Measurements from ENCODE around the gene SV2A.

DNA sequence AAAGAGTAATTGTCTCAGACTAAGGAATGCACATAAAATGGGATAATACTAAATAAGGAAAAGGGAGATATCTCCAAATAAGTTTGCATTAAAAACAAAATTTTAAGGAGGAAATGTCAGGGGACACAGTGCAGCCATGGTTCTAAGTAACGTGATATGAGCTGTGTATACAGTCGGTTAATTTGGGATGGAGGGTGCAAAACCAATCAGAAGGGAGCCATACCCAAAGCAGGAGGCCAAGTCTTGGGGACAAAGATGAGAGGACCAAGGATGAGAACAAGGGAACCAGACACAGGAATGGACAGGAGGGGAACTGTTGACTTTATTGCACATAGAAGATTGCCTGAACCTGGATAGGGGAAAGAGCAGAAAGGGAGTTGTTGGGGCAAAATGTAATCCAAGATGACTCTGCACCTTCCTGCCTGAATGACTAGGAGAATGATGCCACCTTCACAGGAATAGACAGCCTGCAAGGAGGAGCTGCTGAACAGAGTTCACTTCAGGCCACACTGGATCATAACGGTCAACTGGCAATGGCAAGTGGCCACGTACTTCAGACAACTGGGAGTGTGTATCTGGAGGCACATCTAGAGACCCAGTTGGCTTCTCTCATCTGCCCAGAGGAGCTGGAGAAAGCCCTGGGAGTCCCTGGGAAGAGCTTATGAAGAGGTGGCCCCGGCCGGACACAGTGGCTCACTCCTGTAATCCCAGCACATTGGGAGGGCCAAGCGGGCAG is 40.3 kb downstream of the SV2A start:
- TF ChIP-seq, protein P1, sequence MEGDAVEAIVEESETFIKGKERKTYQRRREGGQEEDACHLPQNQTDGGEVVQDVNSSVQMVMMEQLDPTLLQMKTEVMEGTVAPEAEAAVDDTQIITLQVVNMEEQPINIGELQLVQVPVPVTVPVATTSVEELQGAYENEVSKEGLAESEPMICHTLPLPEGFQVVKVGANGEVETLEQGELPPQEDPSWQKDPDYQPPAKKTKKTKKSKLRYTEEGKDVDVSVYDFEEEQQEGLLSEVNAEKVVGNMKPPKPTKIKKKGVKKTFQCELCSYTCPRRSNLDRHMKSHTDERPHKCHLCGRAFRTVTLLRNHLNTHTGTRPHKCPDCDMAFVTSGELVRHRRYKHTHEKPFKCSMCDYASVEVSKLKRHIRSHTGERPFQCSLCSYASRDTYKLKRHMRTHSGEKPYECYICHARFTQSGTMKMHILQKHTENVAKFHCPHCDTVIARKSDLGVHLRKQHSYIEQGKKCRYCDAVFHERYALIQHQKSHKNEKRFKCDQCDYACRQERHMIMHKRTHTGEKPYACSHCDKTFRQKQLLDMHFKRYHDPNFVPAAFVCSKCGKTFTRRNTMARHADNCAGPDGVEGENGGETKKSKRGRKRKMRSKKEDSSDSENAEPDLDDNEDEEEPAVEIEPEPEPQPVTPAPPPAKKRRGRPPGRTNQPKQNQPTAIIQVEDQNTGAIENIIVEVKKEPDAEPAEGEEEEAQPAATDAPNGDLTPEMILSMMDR (IDR thresholded peaks at IDR 0.05): no peak
- no peak for TF ChIP-seq POLR2A (IDR thresholded peaks at IDR 0.05)
